Muscle layer of colon (tissue), 2 donors: Measurements from ENCODE around the gene DMGDH.

Source experiments
- H3K27ac ChIP-seq: one replicate; pipeline ENCODE4 v1.7.0; 2013; ENCODE audit warnings: low read depth, mild to moderate bottlenecking, low read length, moderate library complexity
- H3K27me3 ChIP-seq, 2 donors: one replicate each; pipeline ENCODE4 v1.7.0; 2013; ENCODE audit warnings: low read length in 2 of 2, mild to moderate bottlenecking in 2 of 2; ENCODE audit not compliant: insufficient read depth in 2 of 2, control insufficient read depth in 1 of 2
- H3K36me3 ChIP-seq: one replicate; pipeline ENCODE4 v1.7.0; 2013; ENCODE audit warnings: mild to moderate bottlenecking, low read length; ENCODE audit not compliant: insufficient read depth
- H3K4me1 ChIP-seq: one replicate; pipeline ENCODE4 v1.7.0; 2013; ENCODE audit warnings: mild to moderate bottlenecking, low read length; ENCODE audit not compliant: insufficient read depth
- H3K4me3 ChIP-seq, 2 donors: one replicate each; pipeline ENCODE4 v1.7.0; 2013; ENCODE audit warnings: low read length in 2 of 2, low read depth in 1 of 2, mild to moderate bottlenecking in 1 of 2, moderate library complexity in 1 of 2
- H3K9ac ChIP-seq: one replicate; pipeline ENCODE4 v1.7.0; 2013; ENCODE audit warnings: low read length
- H3K9me3 ChIP-seq: one replicate; pipeline ENCODE4 v1.7.0; 2013; ENCODE audit warnings: mild to moderate bottlenecking, low read length
- donor health status: abdominal sarcoma.
- donor health status: Adenocarcinoma of cecum.

DMGDH gene

DNA sequence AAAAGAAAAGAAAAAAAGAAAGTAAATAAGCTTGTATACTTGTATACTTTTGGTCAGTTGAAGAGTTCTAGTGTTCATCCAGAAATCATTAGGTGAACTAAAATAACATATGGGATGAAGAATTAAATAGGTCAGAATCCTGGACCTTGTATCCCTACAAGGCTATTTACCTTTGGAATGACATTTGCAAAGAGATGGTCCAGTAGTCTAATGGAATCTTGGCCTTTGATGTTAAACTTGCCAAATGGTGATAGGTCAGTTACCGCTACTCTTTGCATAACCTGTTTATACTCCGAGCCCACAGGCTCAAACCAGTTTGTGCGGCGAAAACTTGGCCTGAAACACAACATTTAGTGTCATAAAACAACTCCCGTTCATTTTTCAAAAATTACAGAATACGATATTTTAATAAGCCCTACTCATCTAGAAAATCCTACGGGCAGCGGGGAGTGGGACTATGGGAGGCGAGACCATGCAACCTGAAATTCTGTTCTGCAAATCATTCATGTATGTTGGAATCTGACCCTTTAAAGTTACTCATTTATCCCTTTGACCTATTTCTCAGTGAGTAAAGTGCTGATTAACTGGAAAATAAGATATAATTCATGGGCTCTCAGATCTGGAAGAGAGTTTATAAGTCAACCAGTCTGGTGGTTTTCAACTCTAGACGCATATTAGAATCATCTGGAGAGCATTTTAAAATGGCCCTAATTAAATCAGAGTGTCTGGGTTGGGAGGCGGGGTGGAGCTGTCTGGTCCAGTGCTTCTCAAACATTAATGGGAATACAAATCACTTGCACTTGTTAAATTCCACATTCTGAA is 38.6 kb downstream of the DMGDH start:
- Histone ChIP-seq H3K9ac (no peak overlapping the region), H3K27ac (no peak overlapping the region), H3K9me3 (no peaks in the 10 kb centered on the region), H3K4me3 (no peak overlapping the region), H3K4me1 (no peaks in the 10 kb centered on the region), H3K27me3 (no peaks in the 10 kb centered on the region), H3K36me3 (no peaks in the 10 kb centered on the region)

DNA sequence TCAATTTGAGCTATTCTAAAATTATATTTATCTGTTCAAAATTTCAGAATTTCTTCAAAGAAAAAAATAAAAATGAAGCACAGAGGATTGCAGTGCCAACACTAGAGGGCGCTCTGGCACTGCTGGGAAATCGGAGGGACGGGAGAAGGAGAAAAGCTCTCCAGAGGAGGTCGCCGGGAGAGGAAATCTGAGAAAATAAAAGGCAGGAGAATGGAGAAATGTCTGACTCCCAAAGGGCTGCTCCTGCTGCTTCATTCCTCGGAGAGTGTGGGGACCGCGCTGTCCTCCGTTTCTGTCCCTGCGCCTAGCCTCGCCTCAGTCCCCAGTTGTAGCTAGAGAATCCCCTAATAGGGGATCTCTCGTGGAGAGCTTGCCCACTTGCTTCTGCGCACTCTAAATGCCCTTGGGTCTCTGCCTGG is 44.4 kb downstream of the DMGDH start:
- no peaks in the 10 kb centered on the region for H3K9me3 ChIP-seq
- H3K4me1 ChIP-seq = peaks cover 19% of the 10 kb centered on the region
- no peaks in the 10 kb centered on the region for H3K36me3 ChIP-seq
- H3K27me3 ChIP-seq = no peaks in the 10 kb centered on the region
- no peak overlapping the region for H3K9ac ChIP-seq
- peak overlapping the region; percentile 66 for H3K27ac ChIP-seq
- H3K4me3 ChIP-seq = peak overlapping the region; percentile 48 to 63

DNA sequence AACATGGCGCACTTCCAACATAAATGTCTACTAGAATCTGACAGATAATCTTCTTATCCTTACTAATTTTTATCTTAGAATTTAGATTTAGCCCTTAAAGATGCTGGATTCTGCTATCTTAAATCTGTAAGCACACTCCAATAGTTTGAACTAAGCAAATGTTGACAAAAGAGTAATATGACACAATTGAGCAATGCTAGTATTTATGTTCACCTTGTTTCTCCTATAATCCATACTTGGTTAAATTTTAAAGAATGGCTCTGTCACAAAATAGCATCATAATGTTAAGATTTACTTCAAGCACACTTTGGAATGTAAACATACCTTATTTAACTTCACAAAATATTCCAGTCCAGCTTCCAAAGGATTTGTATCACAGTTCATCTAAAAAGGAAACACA is 45.5 kb downstream of the DMGDH start:
- H3K4me3 ChIP-seq = no peak overlapping the region
- H3K27ac ChIP-seq = peak overlapping the region; percentile 66
- peaks cover 19% of the 10 kb centered on the region for H3K4me1 ChIP-seq
- no peaks in the 10 kb centered on the region for H3K9me3 ChIP-seq
- no peaks in the 10 kb centered on the region for H3K36me3 ChIP-seq
- no peak overlapping the region for H3K9ac ChIP-seq
- H3K27me3 ChIP-seq = no peaks in the 10 kb centered on the region

DNA sequence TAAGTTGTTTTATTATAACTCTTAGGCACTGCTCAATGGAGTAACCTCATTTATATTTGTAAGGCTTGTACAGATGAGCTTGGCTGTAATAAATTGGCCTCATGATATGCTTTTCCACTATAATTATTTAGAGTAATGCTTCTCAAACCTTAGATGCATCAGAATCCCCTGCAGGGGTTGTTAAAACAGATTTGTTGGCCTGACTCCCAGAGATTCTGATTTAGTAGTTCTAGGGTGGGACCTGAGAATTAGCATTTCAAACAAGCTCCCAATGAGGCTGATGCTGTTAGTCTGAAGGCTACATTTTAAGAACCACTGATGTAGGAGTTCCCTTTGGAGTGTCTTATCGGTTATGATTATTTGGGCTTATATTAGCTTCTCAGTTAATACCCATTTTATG is 46.1 kb downstream of the DMGDH start:
- Histone ChIP-seq H3K9me3 (no peaks in the 10 kb centered on the region), H3K27ac (no peak overlapping the region), H3K9ac (no peak overlapping the region), H3K36me3 (no peaks in the 10 kb centered on the region), H3K4me3 (no peak overlapping the region), H3K27me3 (no peaks in the 10 kb centered on the region), H3K4me1 (peaks cover 19% of the 10 kb centered on the region)

DNA sequence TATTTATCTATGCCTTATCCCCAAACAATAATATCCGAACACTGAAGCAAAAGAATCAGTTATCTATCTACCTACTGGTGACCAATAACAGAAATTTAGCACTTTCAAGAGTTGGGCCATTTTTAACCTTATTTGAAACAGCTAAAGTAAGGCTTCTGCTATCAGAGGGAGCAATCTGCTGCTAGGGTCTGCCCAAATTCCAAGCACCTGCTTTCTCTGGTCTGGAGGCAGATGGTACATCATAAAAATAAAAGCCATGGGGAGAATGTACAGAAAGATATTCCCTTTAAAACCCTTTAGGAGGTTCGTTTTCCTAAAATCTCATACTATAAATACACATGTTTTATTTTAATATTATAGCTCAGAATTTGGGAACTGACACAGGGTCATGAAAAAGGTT is 46.7 kb downstream of the DMGDH start:
- no peaks in the 10 kb centered on the region for H3K27me3 ChIP-seq

DNA sequence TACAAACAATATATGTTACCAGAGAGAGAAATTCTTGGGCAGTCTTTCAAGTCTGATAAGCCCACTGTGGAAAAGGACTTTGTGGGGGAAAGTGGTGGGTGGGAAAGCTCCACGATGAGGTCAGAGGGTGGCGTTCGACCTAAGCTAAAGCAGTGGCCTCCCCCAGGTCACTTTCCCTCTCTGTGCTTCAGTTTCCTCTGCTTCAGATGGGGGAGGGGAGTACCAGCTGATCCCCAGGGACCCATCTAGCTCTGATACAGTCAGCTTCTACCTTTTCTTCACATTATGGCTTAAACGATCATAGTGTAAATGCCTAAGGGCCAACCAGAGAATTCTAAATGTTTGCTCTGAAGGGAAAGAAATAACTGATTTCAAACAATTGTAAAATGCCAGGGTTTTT is 47.7 kb downstream of the DMGDH start:
- H3K36me3 ChIP-seq = no peaks in the 10 kb centered on the region
- peak overlapping the region in 1 of 2 donors; percentile 41 for H3K4me3 ChIP-seq
- no peaks in the 10 kb centered on the region for H3K27me3 ChIP-seq

More for the DNA sequence above, 46.7 kb downstream of the DMGDH start:
- Histone ChIP-seq H3K9ac (no peak overlapping the region), H3K9me3 (no peaks in the 10 kb centered on the region), H3K27ac (no peak overlapping the region), H3K4me1 (peaks cover 19% of the 10 kb centered on the region), H3K4me3 (no peak overlapping the region), H3K36me3 (no peaks in the 10 kb centered on the region)

DNA sequence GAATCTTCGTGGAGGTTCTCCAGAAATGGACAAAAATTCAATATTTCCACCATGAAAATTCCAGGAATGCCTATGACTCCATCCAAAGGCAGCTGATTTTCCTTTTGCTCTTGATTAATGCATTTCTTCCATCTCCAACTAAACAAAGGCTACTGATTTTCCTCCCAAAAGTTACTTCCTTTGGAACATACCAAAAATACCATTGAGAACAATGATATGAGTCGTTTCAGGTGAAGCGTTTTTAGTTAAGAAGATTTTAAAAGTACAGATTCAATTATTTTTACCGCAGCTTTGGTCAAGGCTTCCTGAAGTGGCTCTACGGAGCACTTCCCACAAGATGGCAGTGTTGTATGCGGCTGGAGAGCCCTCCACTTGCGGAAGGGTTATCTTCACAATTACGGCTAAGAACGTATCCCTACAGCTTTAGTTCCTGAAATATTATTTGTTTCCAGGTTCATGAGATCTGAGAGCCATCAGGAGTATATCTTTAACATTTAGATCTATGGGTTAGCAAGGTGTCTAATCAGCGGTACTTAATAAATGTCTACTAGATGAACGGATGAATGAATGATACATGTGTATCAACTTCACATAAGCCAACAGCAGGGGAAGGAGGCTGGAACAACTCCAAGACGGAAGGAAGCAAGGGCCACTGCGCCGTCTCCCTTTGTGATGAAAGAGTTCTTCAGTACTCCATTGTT is 48.5 kb downstream of the DMGDH start:
- Histone ChIP-seq H3K36me3 (no peaks in the 10 kb centered on the region), H3K27ac (peak overlapping the region; percentile 12), H3K4me3 (peak overlapping the region; percentile 17 to 41), H3K9ac (no peak overlapping the region), H3K27me3 (no peaks in the 10 kb centered on the region), H3K9me3 (no peaks in the 10 kb centered on the region), H3K4me1 (peaks cover 19% of the 10 kb centered on the region)

More for the DNA sequence above, 47.7 kb downstream of the DMGDH start:
- Histone ChIP-seq H3K4me1 (peaks cover 19% of the 10 kb centered on the region), H3K9me3 (no peaks in the 10 kb centered on the region), H3K9ac (no peak overlapping the region), H3K27ac (peak overlapping the region; percentile 12)

DNA sequence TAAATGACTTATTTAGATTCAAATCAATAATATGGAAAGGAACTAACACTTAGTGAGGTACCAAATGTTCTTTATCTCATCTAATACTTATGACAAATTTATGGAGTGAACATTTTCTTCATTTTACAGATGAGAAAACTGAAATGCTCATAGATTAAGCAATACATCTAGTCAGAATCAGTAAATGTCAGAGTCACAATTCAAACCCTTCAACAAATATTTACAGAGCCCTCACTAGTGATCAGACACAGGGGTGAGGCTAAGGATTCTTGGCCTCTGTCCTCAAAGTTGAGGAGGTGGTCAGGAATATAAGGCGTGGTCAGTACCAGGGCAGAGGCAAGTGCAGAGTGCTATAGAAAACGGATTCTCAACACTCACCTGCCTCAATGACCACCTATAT is 54.8 kb downstream of the DMGDH start:
- no peaks in the 10 kb centered on the region for H3K4me1 ChIP-seq
- no peaks in the 10 kb centered on the region for H3K36me3 ChIP-seq
- H3K9ac ChIP-seq = no peak overlapping the region
- no peaks in the 10 kb centered on the region for H3K9me3 ChIP-seq
- no peak overlapping the region for H3K27ac ChIP-seq
- H3K27me3 ChIP-seq = no peaks in the 10 kb centered on the region
- H3K4me3 ChIP-seq = no peak overlapping the region

DNA sequence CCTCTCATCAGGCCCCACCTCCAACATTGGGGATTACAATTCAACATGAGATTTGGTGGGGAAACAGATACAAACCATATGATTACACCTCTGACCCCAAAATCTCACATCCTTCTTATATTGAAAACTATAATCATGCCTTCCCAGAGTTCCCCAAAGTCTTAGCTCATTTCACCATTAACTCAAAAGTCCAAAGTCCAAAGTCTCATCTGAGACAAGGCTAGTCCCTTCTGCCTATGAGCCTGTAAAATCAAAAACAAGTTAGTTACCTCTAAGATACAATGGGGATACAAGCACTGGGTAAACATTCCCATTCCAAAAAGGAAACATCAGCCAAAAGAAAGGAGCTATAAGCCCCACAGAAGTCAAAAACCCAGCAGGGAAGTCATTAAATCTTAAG is 57.6 kb downstream of the DMGDH start:
- Histone ChIP-seq H3K27ac (no peak overlapping the region), H3K36me3 (no peaks in the 10 kb centered on the region), H3K4me3 (no peak overlapping the region), H3K9me3 (no peaks in the 10 kb centered on the region), H3K4me1 (no peaks in the 10 kb centered on the region), H3K9ac (no peak overlapping the region), H3K27me3 (no peaks in the 10 kb centered on the region)

DNA sequence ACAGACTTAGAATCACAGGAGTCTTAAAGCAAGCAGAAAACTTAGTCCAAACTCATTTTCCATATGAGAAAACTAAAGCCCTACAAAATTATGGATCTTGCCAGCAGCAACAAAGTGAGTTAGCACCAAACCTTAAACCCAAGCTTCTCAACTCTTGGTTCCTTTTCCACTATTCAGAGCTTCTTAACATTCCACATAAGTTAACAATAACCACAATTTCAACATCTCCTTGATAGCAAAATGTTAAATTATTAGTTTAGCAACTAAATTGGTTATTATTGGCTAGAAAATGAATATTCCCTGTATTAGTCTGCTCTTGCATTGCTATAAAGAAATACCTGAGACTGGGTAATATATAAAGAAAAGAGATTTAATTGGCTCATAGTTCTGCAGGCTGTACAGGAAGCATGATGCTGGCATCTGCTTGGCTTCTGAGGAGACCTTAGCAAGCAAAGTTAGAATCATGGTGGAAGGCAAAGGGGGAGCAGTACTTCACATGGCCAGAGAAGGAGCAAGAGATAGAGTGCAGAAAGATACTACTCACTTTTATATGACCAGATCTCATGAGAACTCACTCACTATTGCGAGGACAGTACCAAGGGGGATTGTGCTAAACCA is 58.1 kb downstream of the DMGDH start:
- Histone ChIP-seq H3K9me3 (no peaks in the 10 kb centered on the region), H3K36me3 (no peaks in the 10 kb centered on the region), H3K9ac (no peak overlapping the region), H3K4me1 (no peaks in the 10 kb centered on the region), H3K4me3 (no peak overlapping the region), H3K27me3 (no peaks in the 10 kb centered on the region), H3K27ac (no peak overlapping the region)

DNA sequence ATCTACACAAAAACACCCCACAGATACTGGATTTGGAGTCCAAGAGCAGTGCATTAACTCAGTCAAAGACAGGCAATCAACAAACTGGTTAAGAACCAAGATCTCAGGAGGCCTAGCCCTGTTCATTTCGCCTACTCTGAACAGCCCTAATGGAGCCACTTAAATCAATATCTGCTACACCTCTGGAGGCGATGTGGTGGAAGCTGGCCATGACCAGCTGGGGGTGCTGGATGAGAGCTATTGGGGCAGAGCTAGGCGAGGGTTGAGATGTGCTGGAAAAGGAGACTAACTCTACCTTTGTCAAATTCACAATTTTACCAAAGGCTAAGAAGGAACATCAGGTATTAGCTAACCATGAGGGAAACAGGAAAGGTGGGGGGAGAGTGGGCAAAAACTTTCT is 61.1 kb downstream of the DMGDH start:
- no peaks in the 10 kb centered on the region for H3K4me1 ChIP-seq
- H3K9ac ChIP-seq = no peak overlapping the region
- no peaks in the 10 kb centered on the region for H3K36me3 ChIP-seq
- H3K27ac ChIP-seq = no peak overlapping the region
- no peaks in the 10 kb centered on the region for H3K27me3 ChIP-seq
- H3K9me3 ChIP-seq = no peaks in the 10 kb centered on the region
- no peak overlapping the region for H3K4me3 ChIP-seq
